Osteoblast (primary cell): Measurements from ENCODE around the gene NOD2. TPM values are rescaled to one million over a fixed set of nuclear protein-coding genes. Genes with fewer than 3 reads are reported as not detected.

ENCODE experiments used
- DNase-seq: peaks from one replicate; pipeline ENCODE4 v3.0.0; 2011; ENCODE audit warnings: low spot score, mixed read lengths; ENCODE audit not compliant: insufficient read length; ENCODE audit errors: missing footprints
- H2AFZ ChIP-seq: 2 replicates; pipeline ENCODE4 v1.6.0; 2011; ENCODE audit warnings: mild to moderate bottlenecking, low read length
- H3K27ac ChIP-seq: 2 replicates; pipeline ENCODE4 v1.5.1; 2011; ENCODE audit warnings: mild to moderate bottlenecking, low read depth, low read length, moderate library complexity
- H3K27me3 ChIP-seq: 2 replicates; pipeline ENCODE4 v1.6.0; 2012; ENCODE audit warnings: mild to moderate bottlenecking, control low read depth, inconsistent platforms, low read length, moderate library complexity; ENCODE audit not compliant: insufficient read depth
- H3K36me3 ChIP-seq: 2 replicates; pipeline ENCODE4 v1.5.1; 2011; ENCODE audit warnings: mild to moderate bottlenecking, low read length, control low read depth, moderate library complexity; ENCODE audit not compliant: insufficient read depth
- H3K4me1 ChIP-seq: 2 replicates; pipeline ENCODE4 v1.5.1; 2011; ENCODE audit warnings: mild to moderate bottlenecking, low read length, control low read depth, moderate library complexity; ENCODE audit not compliant: insufficient read depth
- H3K4me2 ChIP-seq: 2 replicates; pipeline ENCODE4 v1.6.0; 2011; ENCODE audit warnings: mild to moderate bottlenecking, low read length; ENCODE audit not compliant: insufficient read depth
- H3K4me3 ChIP-seq: fragments of 200-600 bp; sonication (generic); 3 replicates; pipeline ENCODE4 v1.5.1; 2012; ENCODE audit warnings: mild to moderate bottlenecking, low read length, inconsistent platforms; ENCODE audit not compliant: insufficient read depth
- H3K79me2 ChIP-seq: 2 replicates; pipeline ENCODE4 v1.6.0; 2012; ENCODE audit warnings: mild to moderate bottlenecking, low read length, control low read depth, inconsistent platforms; ENCODE audit not compliant: insufficient read depth
- H3K9me3 ChIP-seq: 2 replicates; pipeline ENCODE4 v1.5.1; 2011; ENCODE audit warnings: low read depth, low read length, control low read depth
- H4K20me1 ChIP-seq: 2 replicates; pipeline ENCODE4 v1.6.0; 2012; ENCODE audit warnings: mild to moderate bottlenecking, low read length, control low read depth; ENCODE audit not compliant: insufficient read depth
- total RNA-seq: library from RNA; depleted of rRNA; stranded (reverse); fragments of >200 nt; gene quantifications from 2 replicates; pipeline ENCODE4 v1.2.3, GENCODE V29; 2012
- TF ChIP-seq, protein P1 (sequence below): IDR thresholded peaks from 2 replicates; pipeline ENCODE4 v1.5.1; 2011; ENCODE audit warnings: mild to moderate bottlenecking, low read depth, low read length, moderate library complexity; ENCODE audit errors: extremely low read depth

Gene NOD2
- total RNA-seq, 1 donor, result under 0.01 TPM

GRCh38 chr16:50722405-50722737 is 29.0 kb downstream of the NOD2 start:
- no peaks in the 10 kb centered on the region for H3K4me1 ChIP-seq
- H2AFZ ChIP-seq, result no peak overlapping the region
- H3K79me2 ChIP-seq, result no peaks in the 10 kb centered on the region

GRCh38 chr16:50722960-50723359 is 29.6 kb downstream of the NOD2 start:
- Histone ChIP-seq H3K79me2 (no peaks in the 10 kb centered on the region), H3K27me3 (no peaks in the 10 kb centered on the region), H3K9me3 (no peaks in the 10 kb centered on the region), H3K4me3 (no peak overlapping the region), H3K36me3 (no peaks in the 10 kb centered on the region), H3K4me1 (no peaks in the 10 kb centered on the region), H3K27ac (no peak overlapping the region), H2AFZ (no peak overlapping the region), H3K4me2 (no peak overlapping the region), H4K20me1 (no peaks in the 10 kb centered on the region)
- DNase-seq, result no peak
- TF ChIP-seq, protein P1, sequence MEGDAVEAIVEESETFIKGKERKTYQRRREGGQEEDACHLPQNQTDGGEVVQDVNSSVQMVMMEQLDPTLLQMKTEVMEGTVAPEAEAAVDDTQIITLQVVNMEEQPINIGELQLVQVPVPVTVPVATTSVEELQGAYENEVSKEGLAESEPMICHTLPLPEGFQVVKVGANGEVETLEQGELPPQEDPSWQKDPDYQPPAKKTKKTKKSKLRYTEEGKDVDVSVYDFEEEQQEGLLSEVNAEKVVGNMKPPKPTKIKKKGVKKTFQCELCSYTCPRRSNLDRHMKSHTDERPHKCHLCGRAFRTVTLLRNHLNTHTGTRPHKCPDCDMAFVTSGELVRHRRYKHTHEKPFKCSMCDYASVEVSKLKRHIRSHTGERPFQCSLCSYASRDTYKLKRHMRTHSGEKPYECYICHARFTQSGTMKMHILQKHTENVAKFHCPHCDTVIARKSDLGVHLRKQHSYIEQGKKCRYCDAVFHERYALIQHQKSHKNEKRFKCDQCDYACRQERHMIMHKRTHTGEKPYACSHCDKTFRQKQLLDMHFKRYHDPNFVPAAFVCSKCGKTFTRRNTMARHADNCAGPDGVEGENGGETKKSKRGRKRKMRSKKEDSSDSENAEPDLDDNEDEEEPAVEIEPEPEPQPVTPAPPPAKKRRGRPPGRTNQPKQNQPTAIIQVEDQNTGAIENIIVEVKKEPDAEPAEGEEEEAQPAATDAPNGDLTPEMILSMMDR, result no peak

More at GRCh38 chr16:50722405-50722737, 29.0 kb downstream of the NOD2 start:
- Histone ChIP-seq H3K27me3 (no peaks in the 10 kb centered on the region), H3K36me3 (no peaks in the 10 kb centered on the region), H3K27ac (no peak overlapping the region), H4K20me1 (no peaks in the 10 kb centered on the region), H3K4me2 (no peak overlapping the region), H3K9me3 (no peaks in the 10 kb centered on the region), H3K4me3 (no peak overlapping the region)
- TF ChIP-seq, protein P1, result no peak
- no peak for DNase-seq

- Histone ChIP-seq H3K4me3 (no peak overlapping the region), H2AFZ (no peak overlapping the region), H4K20me1 (no peaks in the 10 kb centered on the region), H3K4me2 (no peak overlapping the region), H3K4me1 (no peaks in the 10 kb centered on the region), H3K36me3 (no peaks in the 10 kb centered on the region), H3K9me3 (no peaks in the 10 kb centered on the region), H3K79me2 (no peaks in the 10 kb centered on the region), H3K27ac (no peak overlapping the region), H3K27me3 (no peaks in the 10 kb centered on the region)
- DNase-seq, result no peak
- TF ChIP-seq, protein P1, result no peak
Measured at GRCh38 chr16:50724306-50724705, 30.9 kb downstream of the NOD2 start.

- Histone ChIP-seq H3K79me2 (no peaks in the 10 kb centered on the region), H3K4me1 (no peaks in the 10 kb centered on the region), H3K9me3 (no peaks in the 10 kb centered on the region), H3K4me3 (no peak overlapping the region), H4K20me1 (no peaks in the 10 kb centered on the region), H3K36me3 (no peaks in the 10 kb centered on the region), H3K27ac (no peak overlapping the region), H2AFZ (no peak overlapping the region), H3K4me2 (no peak overlapping the region), H3K27me3 (no peaks in the 10 kb centered on the region)
- TF ChIP-seq, protein P1, result no peak
- DNase-seq, result no peak
Measured at GRCh38 chr16:50731130-50731988, 38.0 kb downstream of the NOD2 start.
